Upper lobe of left lung (tissue), 4 donors: Measurements from ENCODE around the gene SUSD3.

Experiments
- EP300 ChIP-seq, 4 donors: sonication (generic); formaldehyde crosslinking; IDR thresholded peaks; one replicate each; pipeline ENCODE4 v1.5.1; 2017; ENCODE audit warnings: antibody characterized with exemption in 4 of 4, control low read depth in 2 of 4
- TF ChIP-seq, protein P1 (sequence below), 6 experiments: fragments of 450-650 bp in 4 of 6; fragments of 200-600 bp in 2 of 6; sonication (generic) in 2 of 6; IDR thresholded peaks; one replicate each; pipeline ENCODE4 v1.5.1; 2016 to 2019; ENCODE audit warnings: antibody characterized with exemption in 6 of 6

DNA sequence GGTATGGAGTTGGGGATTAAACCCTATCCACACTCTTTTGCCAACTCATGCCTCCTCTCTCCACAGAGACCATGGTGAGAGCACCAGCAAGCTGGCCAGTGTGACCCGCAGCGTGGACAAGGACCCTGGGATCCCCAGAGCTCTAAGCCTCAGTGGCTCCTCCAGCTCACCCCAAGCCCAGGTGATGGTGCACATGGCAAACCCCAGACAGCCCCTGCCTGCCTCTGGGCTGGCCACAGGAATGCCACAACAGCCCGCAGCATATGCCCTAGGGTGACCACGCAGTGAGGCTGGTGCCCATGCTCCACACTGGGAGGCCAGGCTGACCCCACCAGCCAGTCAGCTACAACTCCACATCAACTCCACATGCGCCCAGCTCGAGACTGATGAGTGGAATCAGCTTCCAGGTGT is 26.0 kb downstream of the SUSD3 start:
- TF ChIP-seq, protein P1, sequence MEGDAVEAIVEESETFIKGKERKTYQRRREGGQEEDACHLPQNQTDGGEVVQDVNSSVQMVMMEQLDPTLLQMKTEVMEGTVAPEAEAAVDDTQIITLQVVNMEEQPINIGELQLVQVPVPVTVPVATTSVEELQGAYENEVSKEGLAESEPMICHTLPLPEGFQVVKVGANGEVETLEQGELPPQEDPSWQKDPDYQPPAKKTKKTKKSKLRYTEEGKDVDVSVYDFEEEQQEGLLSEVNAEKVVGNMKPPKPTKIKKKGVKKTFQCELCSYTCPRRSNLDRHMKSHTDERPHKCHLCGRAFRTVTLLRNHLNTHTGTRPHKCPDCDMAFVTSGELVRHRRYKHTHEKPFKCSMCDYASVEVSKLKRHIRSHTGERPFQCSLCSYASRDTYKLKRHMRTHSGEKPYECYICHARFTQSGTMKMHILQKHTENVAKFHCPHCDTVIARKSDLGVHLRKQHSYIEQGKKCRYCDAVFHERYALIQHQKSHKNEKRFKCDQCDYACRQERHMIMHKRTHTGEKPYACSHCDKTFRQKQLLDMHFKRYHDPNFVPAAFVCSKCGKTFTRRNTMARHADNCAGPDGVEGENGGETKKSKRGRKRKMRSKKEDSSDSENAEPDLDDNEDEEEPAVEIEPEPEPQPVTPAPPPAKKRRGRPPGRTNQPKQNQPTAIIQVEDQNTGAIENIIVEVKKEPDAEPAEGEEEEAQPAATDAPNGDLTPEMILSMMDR (IDR thresholded peaks at IDR 0.05): no peak
- TF ChIP-seq EP300 (IDR thresholded peaks at IDR 0.05): no peak
